ENCODE results near the gene SLC30A10. TPM values are rescaled to one million over a fixed set of nuclear protein-coding genes. Genes with fewer than 3 reads are reported as not detected.

Gene SLC30A10
- polyA plus RNA-seq, 1 experiment = not detected

- Histone ChIP-seq H3K4me3 (ENCODE audit: low read depth, low read length) (no peak overlapping the region), H3K27me3 (ENCODE audit: control insufficient read depth, insufficient read depth, low read length) (no peaks in the 10 kb centered on the region), H3K36me3 (ENCODE audit: control insufficient read depth, insufficient read depth, low read length) (peaks cover 1% of the 10 kb centered on the region; the same call in 1 of the 2 replicates)
- DNase-seq (ENCODE audit: low read depth) = no peak
- CTCF ChIA-PET = interaction anchor here (0.9 kb wide), 1 partner anchor 770 kb away, joined by 3 read pairs; no protein-coding TSS in a partner anchor
- POLR2A ChIA-PET = no interaction called here
- TF ChIP-seq, protein P1, sequence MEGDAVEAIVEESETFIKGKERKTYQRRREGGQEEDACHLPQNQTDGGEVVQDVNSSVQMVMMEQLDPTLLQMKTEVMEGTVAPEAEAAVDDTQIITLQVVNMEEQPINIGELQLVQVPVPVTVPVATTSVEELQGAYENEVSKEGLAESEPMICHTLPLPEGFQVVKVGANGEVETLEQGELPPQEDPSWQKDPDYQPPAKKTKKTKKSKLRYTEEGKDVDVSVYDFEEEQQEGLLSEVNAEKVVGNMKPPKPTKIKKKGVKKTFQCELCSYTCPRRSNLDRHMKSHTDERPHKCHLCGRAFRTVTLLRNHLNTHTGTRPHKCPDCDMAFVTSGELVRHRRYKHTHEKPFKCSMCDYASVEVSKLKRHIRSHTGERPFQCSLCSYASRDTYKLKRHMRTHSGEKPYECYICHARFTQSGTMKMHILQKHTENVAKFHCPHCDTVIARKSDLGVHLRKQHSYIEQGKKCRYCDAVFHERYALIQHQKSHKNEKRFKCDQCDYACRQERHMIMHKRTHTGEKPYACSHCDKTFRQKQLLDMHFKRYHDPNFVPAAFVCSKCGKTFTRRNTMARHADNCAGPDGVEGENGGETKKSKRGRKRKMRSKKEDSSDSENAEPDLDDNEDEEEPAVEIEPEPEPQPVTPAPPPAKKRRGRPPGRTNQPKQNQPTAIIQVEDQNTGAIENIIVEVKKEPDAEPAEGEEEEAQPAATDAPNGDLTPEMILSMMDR (IDR thresholded peaks at IDR 0.05; ENCODE audit: insufficient read depth, low read depth, low read length) = no peak
These were observed 35.1 kb upstream of the SLC30A10 start for GRCh38 chr1:219963432-219963831.

DNA sequence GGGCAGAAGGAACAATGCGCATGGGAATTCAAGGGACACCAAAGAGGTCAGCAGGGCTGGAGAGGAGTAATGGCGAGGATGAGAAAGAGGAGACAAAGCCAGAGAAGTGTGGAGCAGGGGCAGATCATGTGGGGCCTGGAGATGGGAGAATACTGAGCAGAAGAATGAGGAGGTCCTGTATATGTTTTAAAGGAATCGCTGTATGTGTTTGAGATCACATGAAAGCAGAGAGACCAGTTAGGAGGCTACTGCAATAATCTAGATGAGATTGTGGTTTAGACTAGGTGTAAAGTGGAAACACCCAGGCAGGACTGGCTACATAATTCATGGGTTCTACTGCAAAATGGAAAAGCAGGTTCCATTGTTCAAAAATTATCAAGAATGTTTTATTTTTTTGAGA is 33.3 kb upstream of the SLC30A10 start:
- CTCF ChIA-PET = no interaction called here
- DNase-seq (ENCODE audit: low read depth) = no peak
- TF ChIP-seq, protein P1 (IDR thresholded peaks at IDR 0.05; ENCODE audit: insufficient read depth, low read depth, low read length) = no peak
- H3K27me3 ChIP-seq (ENCODE audit: control insufficient read depth, insufficient read depth, low read length) = no peaks in the 10 kb centered on the region
- no peaks in the 10 kb centered on the region for H3K36me3 ChIP-seq (ENCODE audit: control insufficient read depth, insufficient read depth, low read length)
- POLR2A ChIA-PET = no interaction called here
- H3K4me3 ChIP-seq (ENCODE audit: low read depth, low read length) = no peak overlapping the region

DNA sequence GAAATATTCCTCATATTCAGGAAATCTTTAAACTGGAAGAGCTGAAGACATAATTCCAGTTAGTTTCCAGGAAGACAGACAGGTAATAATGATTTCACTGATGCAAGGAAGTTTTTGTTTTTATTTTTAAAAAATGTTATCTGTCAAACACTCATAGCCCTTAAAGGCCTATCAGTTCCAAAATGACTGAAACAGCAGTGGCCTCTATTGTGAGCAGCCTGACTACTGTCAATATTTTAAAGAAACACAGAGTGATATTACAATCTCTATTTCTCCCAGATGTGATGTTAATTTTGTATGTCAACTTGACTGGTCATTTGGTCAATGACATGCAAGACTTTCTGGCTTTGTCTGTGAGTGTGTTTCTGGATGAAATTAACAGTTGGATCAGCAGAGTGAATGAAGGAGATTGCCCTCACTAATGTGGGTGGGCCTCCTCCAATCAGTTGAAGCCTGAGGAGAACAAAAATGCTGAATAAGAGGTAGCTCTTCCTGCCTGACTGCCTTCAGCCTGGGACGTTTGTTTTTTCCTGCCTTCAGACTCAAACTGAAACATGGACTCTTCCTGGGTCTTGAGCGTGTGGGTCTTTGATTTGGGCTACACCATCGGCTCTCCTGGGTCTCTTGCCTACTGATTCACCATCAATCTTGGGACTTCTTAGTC is 31.3 kb upstream of the SLC30A10 start:
- no peaks in the 10 kb centered on the region for H3K27me3 ChIP-seq (ENCODE audit: control insufficient read depth, insufficient read depth, low read length)
- H3K4me3 ChIP-seq (ENCODE audit: low read depth, low read length) = no peak overlapping the region
- no peak for DNase-seq (ENCODE audit: low read depth)
- CTCF ChIA-PET = interaction anchor here (1.6 kb wide), 1 partner anchor 9 kb away, joined by 6 read pairs; no protein-coding TSS in a partner anchor
- POLR2A ChIA-PET = no interaction called here
- H3K36me3 ChIP-seq (ENCODE audit: control insufficient read depth, insufficient read depth, low read length) = no peaks in the 10 kb centered on the region
- TF ChIP-seq, protein P1 (IDR thresholded peaks at IDR 0.05; ENCODE audit: insufficient read depth, low read depth, low read length) = no peak

DNA sequence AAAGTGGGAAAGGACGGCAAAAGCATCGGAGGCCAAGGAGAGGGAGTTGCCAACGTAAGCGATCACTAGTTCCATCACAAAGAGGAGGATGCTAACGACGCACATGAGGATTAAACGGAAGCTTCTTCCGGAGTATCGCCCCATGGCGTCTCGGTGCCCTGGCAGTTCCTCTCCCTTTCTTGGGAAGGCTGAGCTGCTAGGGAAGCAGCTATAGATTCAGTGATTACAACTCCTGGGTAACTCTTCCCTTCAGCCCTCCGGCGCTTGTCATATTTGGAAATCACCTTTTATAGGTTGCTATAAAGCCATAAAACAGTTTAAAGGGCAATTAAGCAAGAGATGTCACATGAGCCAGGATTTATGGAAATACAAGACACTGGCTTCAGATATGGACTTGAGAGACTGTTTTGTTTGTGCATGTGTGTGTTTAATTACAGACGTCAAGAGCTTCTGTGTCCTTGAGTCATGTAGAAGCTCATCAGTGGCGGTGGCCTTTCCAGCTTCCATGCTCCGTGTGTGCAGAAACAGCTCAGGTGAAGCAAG is 30.6 kb upstream of the SLC30A10 start:
- POLR2A ChIA-PET = no interaction called here
- CTCF ChIA-PET = interaction anchor here (1.6 kb wide), 1 partner anchor 9 kb away, joined by 6 read pairs; no protein-coding TSS in a partner anchor

DNA sequence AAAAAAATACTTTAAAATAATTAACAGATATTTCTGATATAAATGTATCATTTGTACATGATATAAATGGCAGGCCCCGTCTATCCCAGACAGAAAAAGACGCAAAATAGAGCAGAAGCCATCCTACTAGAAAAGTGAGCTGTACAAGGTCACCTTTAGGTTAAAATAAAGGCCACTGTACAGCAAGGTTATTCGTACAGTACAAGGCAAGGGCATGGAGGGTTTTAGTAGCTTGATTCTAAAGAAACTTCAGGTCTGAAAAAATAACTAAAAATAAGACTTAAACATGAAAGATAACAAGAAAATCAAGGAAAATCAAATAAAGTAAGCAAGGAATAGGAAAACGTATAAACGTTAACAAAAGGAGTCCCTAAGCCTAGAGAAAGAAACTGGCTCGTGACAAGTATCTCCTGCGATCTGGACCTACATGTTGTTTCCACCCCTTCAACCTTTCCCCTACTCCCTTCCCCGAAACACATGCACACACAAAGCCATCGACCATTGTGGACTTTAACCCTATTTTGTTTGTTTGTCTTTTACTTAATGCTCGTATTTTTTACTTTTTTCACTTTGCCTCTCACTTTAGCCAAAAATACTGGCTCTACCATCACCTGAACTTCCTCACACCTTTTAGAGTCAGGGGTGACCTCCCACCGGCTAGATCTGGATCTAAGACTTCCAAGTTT is 26.5 kb upstream of the SLC30A10 start:
- CTCF ChIA-PET = no interaction called here
- H3K27me3 ChIP-seq (ENCODE audit: control insufficient read depth, insufficient read depth, low read length) = no peaks in the 10 kb centered on the region
- POLR2A ChIA-PET = no interaction called here
- no peaks in the 10 kb centered on the region for H3K36me3 ChIP-seq (ENCODE audit: control insufficient read depth, insufficient read depth, low read length)
- no peak overlapping the region for H3K4me3 ChIP-seq (ENCODE audit: low read depth, low read length)
- TF ChIP-seq, protein P1 (IDR thresholded peaks at IDR 0.05; ENCODE audit: insufficient read depth, low read depth, low read length) = no peak
- DNase-seq (ENCODE audit: low read depth) = no peak

More for the DNA sequence above, 30.6 kb upstream of the SLC30A10 start:
- DNase-seq (ENCODE audit: low read depth) = no peak
- Histone ChIP-seq H3K27me3 (ENCODE audit: control insufficient read depth, insufficient read depth, low read length) (no peaks in the 10 kb centered on the region), H3K4me3 (ENCODE audit: low read depth, low read length) (no peak overlapping the region), H3K36me3 (ENCODE audit: control insufficient read depth, insufficient read depth, low read length) (no peaks in the 10 kb centered on the region)
- TF ChIP-seq, protein P1 (IDR thresholded peaks at IDR 0.05; ENCODE audit: insufficient read depth, low read depth, low read length) = no peak
